K562 (cell line): ENCODE results near the gene SPPL2C. TPM values are rescaled to one million over a fixed set of nuclear protein-coding genes. Genes with fewer than 3 reads are reported as not detected.

ENCODE experiments used
- ATAC-seq: fragments of 200-7000 bp; cut with Tn5 transposase; 3 replicates; pipeline ENCODE4 v1.9.1; 2020; ENCODE audit warnings: moderate library complexity
- BruUV-seq: library from RNA; stranded (reverse); fragments of 400-500 nt; replicated peaks from 2 replicates; lab custom pipeline; 2021; lab: Mats Ljungman, UMichigan
- CTCF ChIA-PET: fragments of 300-600 bp; formaldehyde crosslinking; extraction: SDS; loops from one replicate; lab custom pipeline; 2021; ENCODE audit warnings: low intra/inter-chr PET ratio; lab: Yijun Ruan, JAX
- POLR2A ChIA-PET: fragments of 300-600, 350-650 bp; sonication (Branson Sonifier 250); formaldehyde crosslinking; extraction: SDS; loops from one replicate; lab custom pipeline; 2021; ENCODE audit warnings: antibody characterized with exemption, inconsistent platforms; lab: Yijun Ruan, JAX
- DNase-seq, 4 experiments: peaks; one replicate each; pipeline versions ENCODE4 v3.0.0 to v3.0.0-alpha.2; 2011 to 2018; ENCODE audit warnings: low spot score in 3 of 4, mixed read lengths in 3 of 4; ENCODE audit errors: extremely low read depth in 1 of 4
- FAIRE-seq: peaks from 2 replicates; lab custom pipeline; 2011; peaks lifted over from hg19 to GRCh38; lab: Jason Lieb, UNC
- H2AFZ ChIP-seq: 2 replicates; pipeline ENCODE4 v1.6.0; 2011; ENCODE audit warnings: low read depth, low read length, control low read depth, inconsistent platforms
- H3K27ac ChIP-seq: fragments of 200-600 bp; 3 replicates; pipeline ENCODE4 v1.8.0; 2011; ENCODE audit warnings: low read depth, mild to moderate bottlenecking, control low read depth, inconsistent platforms, low read length, moderate library complexity, mixed read lengths; ENCODE audit errors: extremely low read depth
- H3K27me3 ChIP-seq, 2 experiments: fragments of 300-600 bp in 1 of 2; 2 replicates in 1 of 2; 3 replicates in 1 of 2; pipeline versions ENCODE4 v1.6.0 to v1.8.0; 2011; ENCODE audit warnings: inconsistent platforms in 2 of 2, low read length in 2 of 2, mild to moderate bottlenecking in 1 of 2, mixed read lengths in 1 of 2, moderate library complexity in 1 of 2; ENCODE audit not compliant: control insufficient read depth in 2 of 2, insufficient read depth in 2 of 2
- H3K36me3 ChIP-seq: fragments of 300-600 bp; 3 replicates; pipeline ENCODE4 v1.8.0; 2011; ENCODE audit warnings: mild to moderate bottlenecking, low read length, inconsistent platforms; ENCODE audit not compliant: control insufficient read depth, insufficient read depth
- H3K4me1 ChIP-seq, 2 experiments: fragments of 200-600 bp in 1 of 2; replicated peaks in 1 of 2; 2 replicates in 1 of 2; 3 replicates in 1 of 2; pipeline versions ENCODE4 v1.5.1 to v1.8.0; 2011; ENCODE audit warnings: inconsistent platforms in 2 of 2, low read length in 2 of 2, mild to moderate bottlenecking in 1 of 2, mixed read lengths in 1 of 2, moderate library complexity in 1 of 2; ENCODE audit not compliant: control insufficient read depth in 2 of 2, insufficient read depth in 2 of 2
- H3K4me2 ChIP-seq: 2 replicates; pipeline ENCODE4 v1.6.1; 2011; ENCODE audit warnings: low read length, control low read depth, inconsistent platforms, mixed read lengths; ENCODE audit not compliant: insufficient read depth
- H3K4me3 ChIP-seq: fragments of 200-600 bp; sonication (generic), shearing (Covaris generic); 2 replicates; pipeline ENCODE4 v1.5.1; 2016; ENCODE audit warnings: control low read depth, inconsistent platforms
- H3K79me2 ChIP-seq: fragments of 200-600 bp; 3 replicates; pipeline ENCODE4 v1.8.0; 2011; ENCODE audit warnings: low read length, inconsistent platforms; ENCODE audit not compliant: control insufficient read depth, insufficient read depth
- H3K9ac ChIP-seq, 2 experiments: 2 replicates each; pipeline versions ENCODE4 v1.6.0 to v1.6.1; 2011; ENCODE audit warnings: low read depth in 2 of 2, low read length in 2 of 2, control low read depth in 1 of 2, inconsistent platforms in 1 of 2, mild to moderate bottlenecking in 1 of 2, mixed read lengths in 1 of 2; ENCODE audit not compliant: insufficient read depth in 1 of 2
- H3K9me1 ChIP-seq: one replicate; pipeline ENCODE4 v1.6.0; 2011; ENCODE audit warnings: inconsistent platforms, mild to moderate bottlenecking, low read length, moderate library complexity; ENCODE audit not compliant: control insufficient read depth, insufficient read depth
- H3K9me3 ChIP-seq: replicated peaks from 2 replicates; pipeline ENCODE4 v1.5.1; 2011; ENCODE audit warnings: low read depth, low read length, inconsistent platforms; ENCODE audit not compliant: control insufficient read depth, insufficient read depth
- H4K20me1 ChIP-seq: replicated peaks from 2 replicates; pipeline ENCODE4 v1.6.1; 2011; ENCODE audit warnings: low read length, inconsistent platforms, mixed read lengths; ENCODE audit not compliant: control insufficient read depth, insufficient read depth
- CBX5 ChIP-seq: IDR thresholded peaks from 2 replicates; pipeline ENCODE4 v1.6.1; 2014; ENCODE audit warnings: low read depth, borderline replicate concordance
- ERF ChIP-seq: fragments of 450-650 bp; formaldehyde crosslinking; IDR thresholded peaks from 2 replicates; pipeline ENCODE4 v1.4.0; 2020; ENCODE audit warnings: mild to moderate bottlenecking, mixed read lengths
- ESRRB ChIP-seq: fragments of 250-450 bp; sonication (Bioruptor Pico); IDR thresholded peaks from 2 replicates; pipeline ENCODE4 v1.5.0; 2020; ENCODE audit warnings: mild to moderate bottlenecking, moderate library complexity, borderline replicate concordance
- HIVEP1 ChIP-seq: fragments of 250-450 bp; sonication (Bioruptor Pico); IDR thresholded peaks from 2 replicates; pipeline ENCODE4 v1.4.0; 2020; ENCODE audit warnings: mild to moderate bottlenecking
- NR3C1 ChIP-seq: sonication (generic); formaldehyde crosslinking; IDR thresholded peaks from 2 replicates; pipeline ENCODE4 v1.8.1; 2022; ENCODE audit warnings: missing genetic modification reagents
- NRF1 ChIP-seq, 2 experiments: fragments of 450-650 bp; IDR thresholded peaks in 1 of 2; conservative IDR thresholded peaks in 1 of 2; 2 replicates each; pipeline ENCODE4 v1.6.1; 2014; ENCODE audit warnings: mild to moderate bottlenecking in 2 of 2
- PHB ChIP-seq: fragments of 250-450 bp; sonication (Bioruptor Pico); IDR thresholded peaks from 2 replicates; pipeline ENCODE4 v1.5.0; 2021
- PHF8 ChIP-seq: fragments of 200-600 bp; sonication (generic); IDR thresholded peaks from 2 replicates; pipeline ENCODE4 v1.6.1; 2012; ENCODE audit warnings: mixed run types, mild to moderate bottlenecking, inconsistent platforms, low read length, moderate library complexity, borderline replicate concordance
- POLR3G ChIP-seq: IDR thresholded peaks from 2 replicates; pipeline ENCODE4 v1.6.1; 2011; ENCODE audit not compliant: insufficient read length, insufficient replicate concordance; ENCODE audit errors: extremely low read depth
- PTBP1 ChIP-seq: fragments of 200-400 bp; formaldehyde crosslinking; IDR thresholded peaks from 2 replicates; pipeline ENCODE4 v1.6.1; 2017; ENCODE audit warnings: low read depth, low read length
- PURB ChIP-seq: sonication (generic); formaldehyde crosslinking; IDR thresholded peaks from 2 replicates; pipeline ENCODE4 v1.9.0; 2021; ENCODE audit warnings: low read depth, mild to moderate bottlenecking, missing genetic modification reagents
- RHOXF2B ChIP-seq: fragments of 250-450 bp; sonication (Bioruptor Pico); conservative IDR thresholded peaks from 2 replicates; pipeline ENCODE4 v1.5.1; 2021
- SAFB2 ChIP-seq: fragments of 200-400 bp; formaldehyde crosslinking; IDR thresholded peaks from 2 replicates; pipeline ENCODE4 v1.6.1; 2018; ENCODE audit warnings: borderline replicate concordance, low read length, low read depth, moderate library complexity; ENCODE audit not compliant: severe bottlenecking
- SIN3B ChIP-seq: fragments of 450-650 bp; IDR thresholded peaks from 2 replicates; pipeline ENCODE4 v1.6.1; 2017; ENCODE audit warnings: low read depth, mild to moderate bottlenecking, moderate library complexity
- TAF15 ChIP-seq: fragments of 200-400 bp; formaldehyde crosslinking; IDR thresholded peaks from 2 replicates; pipeline ENCODE4 v1.6.1; 2017; ENCODE audit warnings: mild to moderate bottlenecking, low read depth, low read length, moderate library complexity
- TCF7L2 ChIP-seq: fragments of 150-350 bp; IDR thresholded peaks from 2 replicates; pipeline ENCODE4 v1.6.1; 2016; ENCODE audit warnings: low read depth, mild to moderate bottlenecking, low read length, moderate library complexity
- TEAD2 ChIP-seq: fragments of 450-650 bp; IDR thresholded peaks from 2 replicates; pipeline ENCODE4 v1.6.1; 2016; ENCODE audit warnings: missing genetic modification characterization, control low read depth, missing compliant biosample characterization
- XRCC4 ChIP-seq: IDR thresholded peaks from one replicate; pipeline ENCODE4 v1.6.1; 2011; ENCODE audit not compliant: insufficient read depth, insufficient read length; ENCODE audit errors: extremely low read depth
- ZNF197 ChIP-seq: fragments of 200-800 bp; sonication (Bioruptor generic); IDR thresholded peaks from 2 replicates; pipeline ENCODE4 v1.6.1; 2016; ENCODE audit warnings: low read depth, missing genetic modification characterization, missing compliant biosample characterization
- ZNF239 ChIP-seq: fragments of 250-450 bp; sonication (Bioruptor Pico); IDR thresholded peaks from 2 replicates; pipeline ENCODE4 v1.4.0; 2020; ENCODE audit warnings: mild to moderate bottlenecking
- ZNF274 ChIP-seq: IDR thresholded peaks from 2 replicates; pipeline ENCODE4 v1.6.1; 2011; ENCODE audit warnings: low read depth, mild to moderate bottlenecking, low read length, moderate library complexity, borderline replicate concordance
- ZNF311 ChIP-seq: fragments of 250-450 bp; sonication (Bioruptor Pico); IDR thresholded peaks from 2 replicates; pipeline ENCODE4 v1.4.0; 2020; ENCODE audit warnings: mild to moderate bottlenecking, moderate library complexity
- WGBS: fragments of 100-300 bp; shearing (Covaris generic); methylation state at CpG from one replicate; pipeline ENCODE4 v1.1.6; 2016; ENCODE audit warnings: low coverage, mixed read lengths; ENCODE audit not compliant: insufficient coverage; ENCODE audit errors: missing lambda C conversion rate; 5-methylcytosine and 5-hydroxymethylcytosine counted together
- in situ Hi-C: fragments of 300-500 bp; cut with MboI; formaldehyde crosslinking; loops from 4 replicates; pipeline ENCODE4 v1.15.0; 2018; ENCODE audit warnings: inconsistent platforms, mixed read lengths
- intact Hi-C: fragments of 100-400 bp; cut with micrococcal nuclease; formaldehyde crosslinking; loops from 2 replicates; pipeline ENCODE4 v1.14.2; 2022
- polyA plus RNA-seq, 8 experiments: library from polyadenylated mRNA; depleted of rRNA in 4 of 8; stranded (reverse) in 5 of 8; unstranded in 3 of 8; fragments of >200 nt; fragmentation: Nextera tagmentation in 2 of 8; fragmentation: Illumina TruSeq in 1 of 8; extraction: Ambion mirVana in 2 of 8; extraction: Trizol in 1 of 8; gene quantifications; 2 replicates each; pipeline versions ENCODE4 v1.2.1 to v1.2.3, GENCODE V29; 2011 to 2014; ENCODE audit warnings: inconsistent platforms in 1 of 8, missing spikeins in 1 of 8
- total RNA-seq, 7 experiments: library from RNA; depleted of rRNA in 6 of 7; stranded (reverse); fragments of >200 nt in 6 of 7; fragmentation: Illumina TruSeq in 2 of 7; extraction: Trizol in 2 of 7; gene quantifications; 2 replicates each; pipeline versions ENCODE4 v1.2.1 to v1.2.3, GENCODE V29; 2011 to 2021; ENCODE audit warnings: low replicate concordance in 1 of 7
- TF ChIP-seq, protein P1 (sequence below): IDR thresholded peaks from 2 replicates; pipeline ENCODE4 v1.6.1; 2011; ENCODE audit warnings: borderline replicate concordance, low read depth, mild to moderate bottlenecking, moderate library complexity, low read length; ENCODE audit not compliant: insufficient read depth, poor library complexity, severe bottlenecking

SPPL2C gene
- total and polyA plus RNA-seq, 9 of the 15 experiments (the other 6 are each of a cell fraction or from before 2014, with no cell fraction given) = not detected

DNA sequence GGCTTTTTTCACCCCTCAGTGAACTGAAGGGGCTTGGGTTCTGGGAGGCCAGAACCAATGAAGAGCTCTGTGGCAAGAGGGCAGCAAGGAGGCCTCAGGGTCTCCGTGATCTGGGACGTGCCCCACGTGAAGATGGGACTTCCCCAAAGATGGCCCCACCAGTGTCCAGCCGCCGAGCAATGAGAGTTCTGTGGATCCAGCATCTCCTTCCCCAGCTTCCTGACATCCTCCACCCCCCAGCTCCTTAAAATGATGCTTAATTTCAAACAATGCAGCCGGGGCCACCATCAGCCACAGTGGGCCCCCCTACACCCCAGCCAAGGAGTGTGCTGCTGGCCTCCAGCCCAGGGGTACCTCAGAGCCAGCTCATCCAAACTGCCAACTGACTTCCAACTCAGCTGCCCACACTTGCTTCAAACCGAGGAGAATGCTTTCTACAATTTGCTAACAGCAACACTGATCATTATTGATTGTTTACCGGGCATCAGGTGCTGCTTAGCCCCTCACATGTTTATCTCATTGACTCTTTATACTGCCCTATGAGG is 5.9 kb upstream of the SPPL2C start (continued):
- TF ChIP-seq, protein P1, sequence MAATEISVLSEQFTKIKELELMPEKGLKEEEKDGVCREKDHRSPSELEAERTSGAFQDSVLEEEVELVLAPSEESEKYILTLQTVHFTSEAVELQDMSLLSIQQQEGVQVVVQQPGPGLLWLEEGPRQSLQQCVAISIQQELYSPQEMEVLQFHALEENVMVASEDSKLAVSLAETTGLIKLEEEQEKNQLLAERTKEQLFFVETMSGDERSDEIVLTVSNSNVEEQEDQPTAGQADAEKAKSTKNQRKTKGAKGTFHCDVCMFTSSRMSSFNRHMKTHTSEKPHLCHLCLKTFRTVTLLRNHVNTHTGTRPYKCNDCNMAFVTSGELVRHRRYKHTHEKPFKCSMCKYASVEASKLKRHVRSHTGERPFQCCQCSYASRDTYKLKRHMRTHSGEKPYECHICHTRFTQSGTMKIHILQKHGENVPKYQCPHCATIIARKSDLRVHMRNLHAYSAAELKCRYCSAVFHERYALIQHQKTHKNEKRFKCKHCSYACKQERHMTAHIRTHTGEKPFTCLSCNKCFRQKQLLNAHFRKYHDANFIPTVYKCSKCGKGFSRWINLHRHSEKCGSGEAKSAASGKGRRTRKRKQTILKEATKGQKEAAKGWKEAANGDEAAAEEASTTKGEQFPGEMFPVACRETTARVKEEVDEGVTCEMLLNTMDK = no peak
- no peak for TF ChIP-seq ERF (CRISPR knock-in tag)
- no peak for TF ChIP-seq TCF7L2
- TF ChIP-seq XRCC4 = no peak
- no peak for TF ChIP-seq PURB (CRISPR knock-in tag)
- no peak for TF ChIP-seq ZNF239 (CRISPR knock-in tag)
- no peak for TF ChIP-seq NR3C1
- TF ChIP-seq PHF8 = no peak

DNA sequence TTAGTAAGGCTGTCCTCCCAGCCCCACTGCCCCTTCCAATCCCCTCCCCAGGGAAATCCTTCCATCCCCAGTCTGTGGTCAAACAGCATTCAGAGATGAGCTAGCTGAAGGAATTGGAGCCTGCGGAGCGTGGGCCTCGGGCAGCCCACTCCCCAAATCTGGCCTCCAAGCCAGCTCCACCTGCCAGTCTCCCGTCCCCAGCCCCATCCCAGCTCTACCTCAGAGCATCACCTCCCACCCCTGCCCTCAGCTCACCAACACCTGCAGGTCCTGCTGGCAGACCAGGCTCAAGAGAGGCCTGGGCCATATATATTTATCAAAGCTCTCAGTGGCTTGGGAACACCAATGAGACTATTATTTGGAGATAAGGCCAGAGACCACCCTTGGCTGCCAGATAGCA is 5.2 kb upstream of the SPPL2C start:
- Histone ChIP-seq H3K4me1 (no peaks in the 10 kb centered on the region; a peak in 1 of 5 replicates), H3K36me3 (no peaks in the 10 kb centered on the region), H3K27ac (no peak overlapping the region), H3K27me3 (peaks cover 4 to 58% of the 10 kb centered on the region in 2 experiments; a peak in 4 of 5 replicates), H3K9ac (no peak overlapping the region), H2AFZ (no peak overlapping the region), H3K4me3 (no peak overlapping the region), H3K4me2 (no peak overlapping the region), H3K79me2 (no peaks in the 10 kb centered on the region), H3K9me1 (peaks cover 3% of the 10 kb centered on the region), H4K20me1 (peaks cover 6% of the 10 kb centered on the region), H3K9me3 (no peaks in the 10 kb centered on the region)
- WGBS = 0% methylated on average over 2 of the region's 4 CpGs
- no peak for ATAC-seq
- ChIA-PET POLR2A (interaction anchor here (1.1 kb wide), 1 partner anchor 68 kb away, joined by 3 read pairs; no protein-coding TSS in a partner anchor), CTCF (interaction anchor here (0.8 kb wide), 1 partner anchor 10 kb away, joined by 3 read pairs; no protein-coding TSS in a partner anchor)
- TF ChIP-seq PHB (CRISPR knock-in tag) (no peak), ZNF197 (CRISPR knock-in tag) (no peak), RHOXF2B (CRISPR knock-in tag) (no peak), ESRRB (CRISPR knock-in tag) (no peak), HIVEP1 (CRISPR knock-in tag) (no peak), POLR3G (no peak), TEAD2 (no peak), SAFB2 (no peak), SIN3B (no peak), PTBP1 (no peak), ZNF311 (CRISPR knock-in tag) (no peak), ZNF274 (no peak), CBX5 (no peak), NRF1 (conservative IDR thresholded peaks at IDR 0.05 in 1 of 2, IDR thresholded peaks at IDR 0.05 in 1 of 2) (no peak), TAF15 (no peak)
- in situ Hi-C loops (loop anchor here (25.0 kb wide), 1 partner anchor 427 kb away; no protein-coding TSS in a partner anchor), intact Hi-C loops (no loop called here)
- DNase-seq = no peak
- BruUV-seq = no TSS peak
- FAIRE-seq = no peak
